Measurements from ENCODE around the gene CST9.

GRCh38 chr20:23649830-23650417 lies 44.2 kb upstream of the CST9 start:
- TF ChIP-seq E2F5 (CRISPR knock-in tag; IDR thresholded peaks at IDR 0.05) (no peak), GABPA (tag; conservative IDR thresholded peaks at IDR 0.05; ENCODE audit: low read depth) (no peak), PHF20 (IDR thresholded peaks at IDR 0.05; ENCODE audit: partially characterized antibody) (no peak), HMG20B (CRISPR knock-in tag; IDR thresholded peaks at IDR 0.05) (no peak), EZH2 (IDR thresholded peaks at IDR 0.05; ENCODE audit: borderline replicate concordance, low read depth, low read length) (no peak), ZNF77 (CRISPR knock-in tag; IDR thresholded peaks at IDR 0.05) (no peak), KAT2B (IDR thresholded peaks at IDR 0.05; ENCODE audit: low read depth, low read length) (no peak), DPF2 (IDR thresholded peaks at IDR 0.05) (no peak), POLR2AphosphoS2 (IDR thresholded peaks at IDR 0.05; ENCODE audit: low read length) (no peak), HCFC1 (IDR thresholded peaks at IDR 0.05; ENCODE audit: low read depth, low read length) (no peak), ZBTB26 (CRISPR knock-in tag; IDR thresholded peaks at IDR 0.05) (no peak)
